HG02852 (cell line): ENCODE data around the gene XPNPEP1.

Source experiments
- ATAC-seq: cut with Tn5 transposase; IDR thresholded peaks from one replicate; pipeline ENCODE4 v1.9.1; 2021; ENCODE audit warnings: mild to moderate bottlenecking, moderate library complexity; ENCODE audit not compliant: unreplicated experiment

XPNPEP1 gene

DNA sequence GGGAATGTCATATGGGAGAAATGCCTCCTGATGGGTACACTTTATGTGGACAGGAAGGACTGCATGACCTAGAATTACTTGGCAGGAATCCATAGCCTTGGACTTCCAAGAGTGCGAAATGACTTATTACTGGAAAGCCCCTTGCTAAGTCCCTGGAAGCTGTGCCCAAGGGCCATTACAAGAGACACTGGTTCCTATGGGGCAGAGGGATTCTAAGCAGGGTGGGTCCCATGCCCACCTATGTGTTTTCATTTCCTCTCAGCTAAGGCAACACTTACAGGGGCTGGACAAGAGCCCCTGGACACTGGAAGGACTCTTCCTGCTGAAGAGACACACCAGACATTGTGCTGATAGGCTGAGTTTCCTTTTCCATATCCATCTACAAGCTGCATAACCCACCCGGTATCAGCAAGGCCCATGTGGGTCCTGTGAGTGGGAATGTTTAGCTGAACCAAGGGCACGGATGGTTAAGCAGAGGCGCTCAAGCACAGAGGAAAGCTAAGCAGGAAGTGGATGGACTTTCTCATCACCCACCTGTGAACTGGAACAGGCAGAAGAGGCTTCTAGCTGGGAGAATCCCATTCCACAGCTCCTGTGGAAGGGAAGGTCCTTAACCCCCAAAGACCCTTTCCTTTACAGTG lies 56.2 kb downstream of the XPNPEP1 start:
- ATAC-seq = no peak

DNA sequence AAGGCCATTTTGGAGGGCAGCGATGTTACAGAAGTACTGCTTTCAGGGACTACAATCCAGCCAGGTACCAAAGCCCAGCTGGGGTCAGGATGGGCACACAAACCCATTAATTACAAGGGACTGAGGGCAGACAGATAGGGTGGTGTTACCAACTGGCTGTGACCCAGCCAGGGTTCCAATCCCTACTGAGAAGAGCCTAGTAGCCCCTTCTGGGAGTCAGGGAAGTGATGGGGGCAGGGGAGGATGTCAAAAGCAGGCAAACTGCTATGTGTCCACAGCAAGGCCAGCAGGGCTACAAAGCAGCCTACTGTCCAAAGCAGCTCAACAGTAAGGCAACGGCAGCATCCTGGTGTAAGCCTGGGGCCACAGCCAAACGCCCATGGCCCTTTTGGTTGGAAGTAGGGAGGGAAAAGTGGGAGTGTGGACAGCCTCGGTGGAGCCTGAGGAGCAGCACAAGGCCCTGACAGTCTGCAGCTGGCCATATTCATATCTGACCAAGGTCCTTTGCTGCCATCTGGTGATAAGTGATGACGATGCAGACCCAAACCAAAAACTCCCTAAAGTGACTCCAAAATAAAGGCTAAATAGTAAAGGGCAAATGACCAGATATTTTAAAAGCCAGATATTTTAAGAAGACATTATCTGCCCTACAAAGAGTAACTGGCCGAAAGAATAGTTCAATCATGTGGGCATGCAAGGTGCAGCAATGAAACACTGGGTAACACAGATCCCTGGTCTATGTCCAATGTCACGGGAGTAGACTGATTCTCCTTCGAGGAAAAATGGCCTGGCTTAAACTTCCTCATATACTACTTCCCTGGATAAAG lies 56.9 kb downstream of the XPNPEP1 start:
- ATAC-seq = no peak

DNA sequence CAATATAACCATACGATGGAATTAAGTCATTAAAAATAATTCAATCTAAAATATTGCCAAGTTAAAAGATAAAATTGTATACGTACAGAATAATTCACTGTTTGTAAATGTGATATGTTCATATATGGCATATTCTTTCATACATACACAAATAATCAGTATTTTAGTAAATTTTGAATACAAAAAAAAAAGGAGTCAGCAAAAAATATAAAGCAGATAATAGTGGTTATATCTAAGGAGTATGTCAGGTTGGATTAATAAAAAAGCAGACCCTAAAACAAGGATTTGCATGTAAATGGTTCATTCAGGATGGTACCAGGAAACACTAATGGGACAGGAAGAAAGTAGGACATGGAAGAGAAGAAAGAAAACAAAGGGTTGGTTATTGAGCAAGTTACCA lies 59.5 kb downstream of the XPNPEP1 start:
- ATAC-seq = no peak

DNA sequence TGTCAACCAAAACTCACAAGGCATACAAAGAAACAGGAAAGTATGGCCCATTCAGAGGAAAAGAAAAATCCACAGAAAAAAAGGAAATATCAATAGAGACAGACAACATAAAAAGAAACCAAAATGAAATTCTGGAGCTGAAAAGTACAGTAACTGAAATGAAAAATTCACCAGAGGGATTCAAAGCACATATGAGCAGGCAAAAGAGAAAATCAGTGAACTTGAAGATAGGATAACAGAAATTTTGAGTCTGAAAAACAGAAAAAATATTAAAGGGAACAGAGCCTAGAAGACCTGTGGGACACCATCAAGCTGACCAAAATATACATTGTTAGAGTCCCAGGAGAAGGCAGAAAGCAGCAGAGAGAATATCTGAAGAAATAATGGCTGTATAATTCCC lies 60.6 kb downstream of the XPNPEP1 start:
- no peak for ATAC-seq

DNA sequence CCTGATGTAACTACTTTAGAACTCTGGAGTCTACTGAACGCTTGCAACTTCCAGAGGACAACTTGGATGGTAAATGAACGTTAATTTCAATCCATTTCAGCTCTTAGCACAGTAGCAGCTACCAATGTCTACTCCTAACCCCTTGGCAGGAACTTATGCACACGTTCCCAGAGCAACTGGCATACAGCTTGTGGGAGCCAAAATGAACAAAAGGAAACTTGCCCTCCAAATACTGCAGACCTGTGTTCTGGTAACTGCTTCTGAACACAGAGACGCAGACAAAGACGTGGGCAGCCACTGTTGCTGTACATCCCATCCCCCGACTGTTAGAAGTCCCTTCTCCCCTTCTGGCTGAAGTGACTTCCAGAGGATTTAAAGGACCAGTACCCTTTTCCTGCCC lies 61.3 kb downstream of the XPNPEP1 start:
- ATAC-seq = no peak

DNA sequence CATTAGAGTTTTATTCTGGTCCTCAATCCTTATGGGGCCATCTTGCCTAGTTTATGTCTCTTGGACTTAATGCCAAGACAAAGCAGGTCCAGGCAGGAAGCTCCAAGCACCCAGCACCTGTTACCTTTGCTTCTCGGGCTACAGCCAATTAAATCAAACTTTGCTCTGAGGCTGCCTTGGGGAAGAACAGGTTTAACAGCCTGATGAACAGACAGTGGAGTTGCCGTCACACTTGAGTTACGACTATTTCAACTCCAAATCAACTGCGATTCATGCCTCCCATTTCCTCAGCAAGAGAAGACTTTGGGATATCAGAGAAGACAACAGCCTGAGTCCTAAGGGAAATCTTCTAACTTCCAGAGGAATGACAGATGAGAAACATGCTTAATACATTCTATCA lies 62.2 kb downstream of the XPNPEP1 start:
- ATAC-seq = no peak

DNA sequence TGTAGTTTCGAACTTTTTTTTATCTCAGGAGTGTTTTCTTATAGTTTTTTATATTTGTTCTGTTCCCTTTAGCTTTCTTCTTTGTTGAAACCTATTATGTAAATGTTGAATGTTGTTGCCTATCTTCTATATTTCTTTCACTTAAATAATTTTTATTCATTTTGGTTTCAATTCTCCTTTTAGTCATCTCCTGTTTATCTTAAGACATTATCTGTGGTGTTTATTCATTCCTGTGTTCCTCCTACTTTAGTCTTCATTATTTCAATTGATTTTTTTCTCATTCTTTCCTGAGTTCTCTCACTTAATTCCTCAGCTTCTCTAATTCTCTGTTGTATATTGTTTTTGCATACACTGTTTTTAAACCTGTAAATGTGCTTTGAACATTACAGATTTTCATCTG lies 64.1 kb downstream of the XPNPEP1 start:
- no peak for ATAC-seq

DNA sequence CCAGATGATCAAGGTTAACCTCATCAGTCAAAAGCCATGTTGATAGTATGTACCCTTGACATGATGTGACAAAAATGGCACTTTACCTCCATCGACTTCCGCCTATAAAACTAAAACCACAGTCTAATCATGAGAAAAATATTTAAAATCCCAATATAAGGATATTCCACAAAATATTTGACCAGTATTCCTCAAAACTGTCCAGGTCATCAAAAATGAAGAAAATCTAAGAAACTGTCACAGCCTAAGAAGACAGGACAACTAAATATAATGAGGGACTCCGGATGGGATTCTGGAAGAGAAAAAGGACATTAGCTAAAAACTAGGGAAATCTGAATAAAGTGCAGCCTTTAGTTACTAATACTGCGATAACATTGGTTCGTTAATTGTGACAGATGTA lies 67.6 kb downstream of the XPNPEP1 start:
- ATAC-seq = no peak

DNA sequence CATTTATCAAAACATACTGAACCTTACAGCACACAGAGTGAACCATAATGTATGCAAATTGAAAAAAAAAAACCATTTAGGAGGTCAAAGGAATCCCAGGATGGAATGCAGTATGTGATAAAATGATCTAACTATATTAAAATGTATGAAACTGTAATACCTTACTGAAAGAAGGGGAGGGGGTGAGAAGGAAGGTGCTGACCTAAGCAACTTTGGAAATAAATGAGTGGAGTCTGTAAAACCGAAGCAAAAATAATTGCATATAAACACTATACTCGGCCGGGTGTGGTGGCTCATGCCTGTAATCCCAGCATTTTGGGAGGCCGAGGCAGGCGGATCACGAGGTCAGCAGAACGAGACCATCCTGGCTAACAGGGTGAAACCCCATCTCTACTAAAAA lies 69.4 kb downstream of the XPNPEP1 start:
- ATAC-seq = no peak

DNA sequence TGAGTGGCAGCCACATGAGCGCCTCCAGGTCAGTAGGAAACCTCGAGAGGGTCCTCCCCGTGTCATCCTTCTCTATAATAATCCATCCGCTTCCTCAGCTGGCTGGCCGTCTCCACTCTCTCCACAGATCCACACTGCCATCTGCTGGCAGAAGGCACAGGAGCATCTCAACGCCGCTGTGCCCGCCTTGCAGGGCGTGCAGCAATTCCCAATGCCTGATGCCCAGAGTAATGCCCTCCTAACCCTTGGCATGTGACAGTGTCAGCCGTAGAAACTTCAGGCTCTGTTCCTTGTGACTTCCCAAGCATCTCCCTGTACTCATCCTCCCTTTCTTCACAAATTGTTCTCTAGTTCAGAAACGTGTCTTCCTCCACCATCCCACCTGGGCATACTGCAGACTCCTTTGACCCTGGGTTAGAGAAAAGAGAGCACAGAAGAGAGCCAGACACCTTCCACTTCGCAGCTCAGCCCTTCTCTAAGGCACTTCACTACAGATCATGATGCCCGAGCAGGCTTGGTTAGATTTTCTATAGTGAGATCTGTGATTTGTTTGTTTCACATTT lies 70.8 kb downstream of the XPNPEP1 start:
- peak; percentile 95 for ATAC-seq

DNA sequence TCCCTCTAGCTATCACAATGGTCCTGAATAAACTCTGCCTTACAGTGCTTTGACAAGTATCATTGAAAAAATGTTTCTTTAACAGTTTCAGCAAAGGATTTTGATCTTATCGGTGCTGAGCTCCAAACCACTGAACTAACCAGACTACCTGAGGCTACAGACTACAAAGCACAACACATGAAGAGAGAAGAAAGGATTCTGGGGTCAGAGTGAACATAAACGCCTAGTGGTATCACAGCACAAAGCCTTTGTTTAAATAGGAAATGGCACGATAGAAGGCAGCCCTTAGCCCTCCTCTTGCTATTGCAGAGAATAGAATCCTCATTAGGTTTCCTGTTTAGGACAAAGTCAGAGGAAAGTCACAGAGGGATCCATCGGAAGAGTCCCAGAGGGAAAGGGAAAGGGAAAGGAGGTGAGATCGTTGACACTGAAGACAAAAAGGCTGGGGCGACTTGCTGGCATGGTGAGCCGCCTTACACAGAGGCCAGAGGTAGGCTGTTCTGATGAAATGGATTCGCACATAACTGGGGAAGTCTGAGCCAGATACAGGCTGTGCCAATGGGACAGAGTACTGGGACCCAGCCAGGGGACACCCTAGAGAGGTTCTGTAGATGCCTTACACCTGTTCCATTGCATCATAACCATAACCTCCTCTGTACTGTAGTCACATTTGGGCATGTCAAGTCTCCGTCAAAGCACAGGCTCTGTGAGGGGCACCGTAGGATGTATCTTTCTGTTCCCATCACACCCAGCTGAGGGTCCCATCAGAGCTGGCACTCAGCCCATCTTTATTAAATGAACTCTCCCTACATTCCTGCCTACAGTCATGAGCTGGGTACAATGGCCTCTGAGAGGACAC lies 71.5 kb downstream of the XPNPEP1 start:
- ATAC-seq = peak; percentile 9

DNA sequence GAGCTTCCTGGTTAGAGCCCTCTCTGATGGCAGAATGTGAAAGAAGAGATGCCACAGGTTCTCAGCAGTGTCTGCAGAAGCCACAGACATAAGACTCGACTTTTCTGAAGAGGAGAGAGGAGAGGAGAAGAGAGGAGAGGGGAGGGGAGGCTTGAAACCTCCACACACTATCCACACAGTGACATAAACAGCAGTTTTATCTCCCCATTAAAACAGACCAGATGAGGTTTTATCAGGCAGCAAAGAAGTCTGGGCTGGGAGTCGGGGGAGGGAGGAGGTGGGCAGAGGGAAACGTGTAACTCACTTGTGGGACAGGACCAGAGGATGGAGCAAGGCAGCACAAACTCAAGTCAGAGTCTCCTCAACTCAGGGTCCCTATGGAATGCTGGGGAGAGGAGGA lies 76.5 kb downstream of the XPNPEP1 start:
- no peak for ATAC-seq

DNA sequence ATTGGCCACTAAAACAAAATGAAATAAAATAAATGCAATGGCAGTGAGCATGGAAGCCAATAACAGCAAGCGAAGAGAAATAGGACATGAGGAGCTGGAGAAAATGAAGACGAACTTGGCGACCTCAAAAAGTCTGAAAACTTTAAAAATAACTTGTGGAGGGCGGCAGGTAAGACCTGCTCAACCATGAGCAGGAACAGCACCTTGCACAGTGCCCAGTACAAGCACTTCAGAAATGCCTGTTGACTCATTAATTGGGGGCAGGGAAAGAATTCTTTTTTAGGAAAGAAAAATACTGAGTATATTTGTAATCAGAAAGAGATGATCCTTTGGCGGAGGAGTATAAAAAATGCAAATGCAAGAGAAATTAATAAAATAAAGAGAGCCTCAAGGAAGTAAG lies 78.0 kb downstream of the XPNPEP1 start:
- ATAC-seq = no peak

DNA sequence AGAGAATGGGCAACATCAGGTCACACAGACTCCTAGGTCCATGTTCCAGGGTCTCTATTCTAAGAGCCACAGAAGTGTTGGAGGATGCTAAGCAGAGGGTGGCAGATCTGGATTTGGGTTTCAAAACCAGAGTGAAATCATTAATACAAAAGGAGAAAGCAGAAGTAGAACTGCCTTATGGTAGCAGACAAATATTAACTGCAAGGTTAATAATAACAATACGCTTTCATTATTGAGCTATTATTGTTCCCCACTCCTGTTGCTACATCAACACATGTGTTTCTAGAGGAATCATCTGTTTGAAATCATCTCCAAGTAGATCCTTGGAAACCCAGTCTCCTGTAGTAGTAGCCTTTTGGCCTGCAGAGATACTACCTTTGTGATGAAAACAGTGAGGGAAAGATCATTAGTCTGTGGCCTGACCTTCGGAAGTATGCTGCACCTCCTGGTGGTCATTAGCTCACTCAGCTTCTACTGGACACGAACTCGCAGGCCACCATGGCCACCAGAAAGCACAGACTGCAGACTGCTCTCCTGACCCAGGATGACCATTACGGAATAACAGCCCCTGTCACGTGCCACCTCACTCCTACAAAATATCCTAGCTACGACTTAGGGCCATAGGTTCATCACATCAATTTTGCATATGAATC lies 84.6 kb downstream of the XPNPEP1 start:
- ATAC-seq = no peak

DNA sequence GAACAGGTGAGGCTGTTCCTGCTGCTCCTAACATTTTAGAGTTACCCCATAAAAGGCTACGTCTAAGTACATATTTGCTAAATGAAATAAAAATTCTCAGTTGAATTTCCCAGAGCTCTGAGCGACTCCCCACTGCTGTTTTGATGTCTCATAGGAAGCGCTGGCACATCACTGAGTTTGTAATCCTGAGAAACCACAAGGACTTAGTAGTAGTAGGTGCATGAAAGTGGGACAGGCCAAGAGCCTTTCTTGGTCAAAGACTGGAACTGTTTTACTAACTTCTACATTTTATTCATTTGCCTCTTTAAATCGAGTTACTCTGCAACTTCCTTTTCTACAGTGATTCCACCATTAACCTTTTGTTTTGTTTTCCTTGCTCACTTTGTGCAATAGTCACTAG lies 85.9 kb downstream of the XPNPEP1 start:
- no peak for ATAC-seq

DNA sequence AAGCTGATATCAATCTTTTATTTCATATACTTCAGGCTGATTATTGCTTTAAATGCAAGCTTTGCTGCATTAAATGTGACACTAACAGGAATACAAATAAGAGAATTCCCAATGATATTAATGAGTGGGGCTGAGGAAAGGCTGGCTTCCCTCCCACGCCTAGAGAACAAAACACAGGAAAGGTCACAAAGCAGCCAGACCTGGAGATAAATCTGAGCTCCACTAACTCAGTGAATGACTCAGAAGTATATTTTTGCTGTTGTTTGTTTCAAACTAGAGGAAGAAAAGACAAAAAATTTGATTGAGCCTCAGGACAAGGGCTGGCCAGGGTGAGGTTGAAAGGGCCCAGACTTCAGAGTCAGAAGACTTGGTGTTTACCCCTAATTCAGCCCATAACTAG lies 88.1 kb downstream of the XPNPEP1 start:
- no peak for ATAC-seq

DNA sequence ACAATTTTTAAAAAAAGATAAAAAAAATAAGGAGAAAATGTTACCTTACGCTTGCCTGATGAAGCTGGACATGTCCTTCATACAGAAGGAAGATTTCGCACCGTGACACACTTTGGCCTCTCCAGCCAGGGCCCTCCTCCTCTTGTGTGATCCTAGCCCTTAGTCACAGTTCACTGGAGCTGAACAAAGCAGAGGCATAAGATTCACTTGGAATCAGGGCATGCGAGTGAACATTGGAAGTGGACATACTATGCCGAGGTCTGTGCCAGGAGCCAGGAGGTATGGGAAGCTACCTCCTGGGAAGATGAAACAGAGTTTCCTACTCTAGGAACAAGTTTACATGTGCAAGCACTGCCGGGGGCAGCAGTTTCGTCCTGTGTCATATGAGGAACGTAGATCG lies 91.5 kb downstream of the XPNPEP1 start:
- ATAC-seq = no peak

DNA sequence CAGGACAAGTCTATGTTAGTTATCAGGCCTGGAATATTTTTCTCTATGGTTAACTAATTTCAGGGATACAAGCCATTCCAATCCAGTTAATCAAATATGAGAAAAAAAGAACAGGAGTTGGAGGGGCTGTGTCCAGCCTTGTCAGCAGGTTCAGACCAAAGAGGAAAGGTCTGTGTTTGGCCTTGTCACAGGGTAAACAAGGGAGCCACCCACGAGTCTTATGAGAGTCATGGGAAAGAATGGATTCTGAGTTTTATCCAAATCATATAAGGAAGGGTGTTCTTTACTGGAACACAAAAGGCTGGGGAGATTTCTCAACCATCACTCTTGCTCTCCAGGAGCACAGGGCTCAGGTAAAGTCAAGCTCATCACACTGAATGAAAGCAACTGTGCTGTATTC lies 99.1 kb downstream of the XPNPEP1 start:
- no peak for ATAC-seq

DNA sequence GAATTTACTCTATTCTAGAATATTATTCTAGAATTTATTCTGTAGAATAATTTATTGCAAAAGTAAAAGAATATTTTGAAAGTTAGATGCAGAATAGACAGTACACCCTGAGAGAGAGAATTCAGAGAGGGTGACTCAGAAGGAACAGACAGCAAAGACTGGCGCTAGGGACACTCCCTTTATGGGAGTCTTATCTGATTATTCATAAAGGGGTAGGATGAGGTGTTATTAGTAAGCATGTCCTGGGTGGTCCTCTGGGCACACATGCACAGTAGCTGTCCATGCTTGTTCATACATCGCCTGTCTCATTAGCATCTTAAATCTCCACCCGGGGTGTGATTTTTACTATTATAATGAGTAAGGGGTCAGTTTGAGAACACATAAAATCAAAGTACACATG lies 100.1 kb downstream of the XPNPEP1 start:
- no peak for ATAC-seq

DNA sequence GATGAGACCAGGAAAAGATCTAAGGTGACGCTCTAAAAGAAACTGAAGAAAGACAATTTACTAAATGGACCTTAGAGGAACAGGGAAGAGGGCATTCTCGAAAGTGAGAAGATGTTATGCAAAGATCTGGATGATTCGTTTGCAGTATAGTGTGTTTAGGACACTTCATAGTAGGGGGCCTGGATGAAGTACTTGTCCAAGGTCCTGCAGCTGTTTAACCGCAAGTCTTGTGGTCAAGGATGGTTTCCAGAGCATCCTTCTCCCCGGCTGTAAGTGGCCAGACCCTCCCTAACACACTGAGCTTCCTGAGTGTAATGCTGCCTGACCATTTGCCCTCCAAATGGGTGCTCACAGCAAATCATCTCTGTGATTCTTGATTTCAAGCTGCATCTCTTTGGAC lies 101.6 kb downstream of the XPNPEP1 start:
- no peak for ATAC-seq
